Measurements from ENCODE around the gene MYH4.

MYH4 gene

GRCh38 chr17:10469459-10469858 lies at the start of gene MYH4:
Gene MYH4 (minus strand): TSS chr17:10469559. CDS start chr17:10466745, 2,814 bp downstream.
- no peak for DNase-seq (ENCODE audit: low spot score)

DNA sequence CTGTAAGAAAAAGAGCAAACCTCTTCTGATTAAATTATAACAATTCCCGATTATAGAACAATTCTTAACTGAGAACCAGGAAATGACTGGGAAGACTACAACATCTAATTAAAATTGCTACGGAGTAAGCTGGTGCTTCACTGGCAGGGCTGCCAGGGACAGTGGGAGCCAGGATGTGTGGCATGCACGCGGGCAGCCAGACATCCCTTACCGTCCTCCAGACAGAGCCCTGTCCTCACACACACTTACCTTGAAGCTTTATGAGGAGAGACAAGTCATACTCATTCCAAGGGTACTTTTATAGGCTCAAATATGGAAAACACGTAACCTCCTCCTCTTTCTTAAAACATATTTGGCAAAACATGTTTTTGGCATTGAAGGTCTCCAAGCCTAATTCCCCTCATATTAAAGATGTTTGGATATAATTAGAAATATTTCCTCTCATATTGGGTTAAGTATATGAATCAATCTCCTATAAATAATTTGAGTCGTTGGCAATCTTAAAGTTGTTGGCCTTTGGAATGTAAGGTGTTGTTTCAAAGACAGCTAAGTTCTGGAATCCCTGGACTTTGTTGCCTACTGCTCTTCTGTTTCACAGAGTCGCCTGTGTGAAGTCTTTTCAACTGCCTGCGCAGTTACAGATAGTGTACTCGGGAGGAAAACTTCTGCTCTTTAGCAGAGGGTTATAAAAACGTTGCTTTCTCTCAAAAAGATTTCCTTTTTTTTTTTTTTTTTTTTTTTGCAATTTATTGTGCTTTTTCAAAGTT lies 49.1 kb upstream of the MYH4 start, which contains the start of gene MYH1:
TSS of gene MYH1 (minus strand) at position 272 of the 767 bp plus-strand sequence. CDS start 1,900 bp downstream, outside the sequence.
- DNase-seq (ENCODE audit: low spot score) = no peak

GRCh38 chr17:10516638-10517037 lies 47.3 kb upstream of the MYH4 start:
- no peak for DNase-seq (ENCODE audit: low spot score)

GRCh38 chr17:10516065-10516464 lies 46.7 kb upstream of the MYH4 start:
- no peak for DNase-seq (ENCODE audit: low spot score)

GRCh38 chr17:10513299-10514067 lies 44.1 kb upstream of the MYH4 start:
- no peak for DNase-seq (ENCODE audit: low spot score)

- DNase-seq (ENCODE audit: low spot score) = no peak
Observed at GRCh38 chr17:10512856-10513255, 43.5 kb upstream of the MYH4 start.

- no peak for DNase-seq (ENCODE audit: low spot score)
Observed at GRCh38 chr17:10499950-10500349, 30.6 kb upstream of the MYH4 start.

GRCh38 chr17:10492004-10492403 lies 22.6 kb upstream of the MYH4 start:
- no peak for DNase-seq (ENCODE audit: low spot score)

DNA sequence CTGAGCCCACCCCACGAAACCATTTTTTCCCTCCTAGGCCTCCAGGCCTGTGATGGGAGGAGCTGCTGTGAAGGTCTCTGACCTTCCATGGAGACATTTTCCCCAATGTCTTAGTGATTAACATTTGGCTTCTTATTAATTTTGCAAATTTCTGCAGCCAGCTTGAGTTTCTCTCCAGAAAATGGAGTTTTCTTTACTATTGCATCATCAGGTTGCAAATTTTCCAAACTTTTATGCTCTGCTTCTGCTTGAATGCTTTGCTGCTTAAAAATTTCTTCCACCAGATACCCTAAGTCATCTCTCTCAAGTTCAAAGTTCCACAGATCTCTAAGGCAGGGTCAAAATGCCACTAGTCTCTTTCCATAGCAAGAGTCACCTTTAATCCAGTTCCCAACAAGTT lies 12.9 kb upstream of the MYH4 start:
- no peak for DNase-seq (ENCODE audit: low spot score)

GRCh38 chr17:10477701-10478100 lies 8.3 kb upstream of the MYH4 start:
- DNase-seq (ENCODE audit: low spot score) = no peak

DNA sequence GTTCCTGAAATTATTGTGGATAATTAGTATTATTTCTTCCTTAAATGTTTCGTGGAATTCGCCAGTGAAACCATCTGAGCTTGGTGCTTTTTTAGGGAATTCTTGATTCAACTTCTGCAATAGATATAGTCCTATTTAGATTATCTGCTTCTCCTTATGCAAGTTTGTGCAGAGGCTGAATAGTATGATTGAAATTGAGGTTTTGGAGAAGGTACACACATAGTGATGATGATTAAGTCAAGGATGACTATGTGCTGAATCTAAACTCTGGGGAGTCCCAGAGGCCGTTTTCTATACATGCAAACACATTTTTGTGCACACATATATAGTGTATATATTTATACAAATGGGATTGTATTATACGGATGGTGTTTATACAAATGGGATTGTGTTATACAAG lies 5.2 kb upstream of the MYH4 start:
- no peak for DNase-seq (ENCODE audit: low spot score)

GRCh38 chr17:10471858-10472257 lies 2.5 kb upstream of the MYH4 start:
- DNase-seq (ENCODE audit: low spot score) = no peak

DNA sequence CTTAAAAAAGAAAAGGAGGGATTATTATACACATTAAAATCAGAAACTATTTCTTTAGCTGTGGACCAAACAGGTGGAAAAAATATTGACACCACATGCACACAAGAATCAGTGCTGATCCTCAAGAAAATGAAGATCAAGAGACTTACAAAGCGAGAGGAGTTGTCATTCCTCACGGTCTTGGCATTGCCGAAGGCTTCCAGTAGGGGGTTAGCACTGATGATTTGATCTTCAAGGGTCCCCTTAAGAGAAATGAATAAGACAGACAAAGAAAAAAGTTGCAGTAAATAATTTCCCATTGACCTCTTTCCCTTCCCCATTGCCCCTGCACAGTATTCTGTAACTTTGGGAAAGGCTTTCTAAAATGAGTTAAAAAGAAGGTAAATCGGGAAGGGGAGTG lies 6.0 kb downstream of the MYH4 start:
- DNase-seq (ENCODE audit: low spot score) = no peak

GRCh38 chr17:10460062-10460461 lies 9.3 kb downstream of the MYH4 start:
- no peak for DNase-seq (ENCODE audit: low spot score)

- DNase-seq (ENCODE audit: low spot score) = no peak
Observed at GRCh38 chr17:10458701-10459100, 10.7 kb downstream of the MYH4 start.

DNA sequence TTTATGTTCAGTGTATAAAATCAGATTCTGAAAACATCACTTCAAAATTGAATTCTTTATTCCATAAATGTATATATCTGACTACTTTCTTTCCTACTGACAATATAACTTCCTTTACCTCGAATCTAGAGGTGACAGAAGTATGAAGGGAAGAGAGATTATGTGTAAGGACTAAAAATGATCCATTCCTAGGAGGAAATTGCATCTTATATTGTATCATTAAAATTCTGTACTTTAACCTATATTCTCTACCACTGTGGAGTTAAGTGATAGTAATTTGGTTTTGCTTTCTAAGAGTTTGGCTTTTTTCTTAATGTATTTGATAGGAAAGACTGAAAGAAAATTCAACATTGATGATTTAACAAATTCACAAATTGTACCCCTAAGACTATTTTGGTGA lies 11.4 kb downstream of the MYH4 start:
- no peak for DNase-seq (ENCODE audit: low spot score)

GRCh38 chr17:10447026-10447931 lies 22.1 kb downstream of the MYH4 start:
- DNase-seq (ENCODE audit: low spot score) = peak; percentile 2

DNA sequence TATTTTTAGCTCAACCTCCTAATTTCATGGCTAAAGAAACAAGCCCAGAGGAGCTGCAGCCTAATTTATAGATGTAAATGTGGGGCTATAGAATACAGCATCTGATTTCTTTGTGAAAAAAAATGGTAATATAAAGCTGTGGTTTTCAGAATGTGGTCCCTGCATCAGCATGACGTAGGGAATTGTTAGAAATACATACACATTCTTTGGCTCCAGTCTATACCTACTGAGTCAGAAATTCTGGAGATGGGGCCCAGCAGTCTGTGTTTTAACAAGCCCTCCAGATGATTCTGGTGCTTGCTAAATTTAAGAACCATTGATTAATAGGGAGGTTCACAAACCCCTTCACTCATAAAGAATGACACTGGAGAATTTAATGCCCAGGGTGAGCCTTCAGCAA lies 29.5 kb downstream of the MYH4 start:
- no peak for DNase-seq (ENCODE audit: low spot score)

- no peak for DNase-seq (ENCODE audit: low spot score)
Observed at GRCh38 chr17:10435096-10435495, 34.3 kb downstream of the MYH4 start.

DNA sequence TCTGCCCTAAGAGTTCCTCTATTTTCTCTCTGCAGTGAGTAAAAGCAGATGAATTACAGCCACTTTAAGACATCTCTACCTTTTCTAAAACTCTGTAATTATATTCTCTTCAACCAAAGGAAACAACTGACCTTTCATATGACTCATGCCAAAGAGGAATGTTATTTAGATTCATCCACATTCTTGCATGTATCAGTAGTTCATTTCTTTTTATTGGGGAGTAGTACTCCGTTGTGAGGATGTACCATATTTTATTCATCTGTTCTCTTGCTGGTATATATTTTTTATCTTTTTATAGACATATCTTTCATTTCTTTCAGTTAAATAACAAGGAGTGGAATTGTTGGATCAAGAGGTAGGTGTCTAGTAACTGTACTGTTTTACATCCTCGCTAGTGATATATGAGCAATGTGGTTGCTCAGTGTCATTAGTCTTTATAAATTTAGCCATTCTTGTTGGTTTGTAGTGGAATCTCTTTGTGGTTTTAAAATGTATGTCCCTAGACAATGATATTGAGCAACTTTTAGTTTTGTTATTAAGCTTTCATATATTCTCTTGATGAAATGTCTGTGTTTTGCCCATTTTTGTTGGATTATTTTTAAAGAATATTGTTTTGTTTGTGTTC lies 39.8 kb downstream of the MYH4 start:
- peak; percentile 2 for DNase-seq (ENCODE audit: low spot score)

- DNase-seq (ENCODE audit: low spot score) = no peak
Observed at GRCh38 chr17:10428781-10429180, 40.6 kb downstream of the MYH4 start.
